ENCODE measurements around the gene FHOD3.

The FHOD3 gene

GRCh38 chr18:36655930-36656329, 358.4 kb downstream of the FHOD3 start:
- DNase-seq (ENCODE audit: low read depth, low spot score) = no peak

GRCh38 chr18:36658611-36659010, 361.1 kb downstream of the FHOD3 start:
- DNase-seq (ENCODE audit: low read depth, low spot score) = no peak

DNA sequence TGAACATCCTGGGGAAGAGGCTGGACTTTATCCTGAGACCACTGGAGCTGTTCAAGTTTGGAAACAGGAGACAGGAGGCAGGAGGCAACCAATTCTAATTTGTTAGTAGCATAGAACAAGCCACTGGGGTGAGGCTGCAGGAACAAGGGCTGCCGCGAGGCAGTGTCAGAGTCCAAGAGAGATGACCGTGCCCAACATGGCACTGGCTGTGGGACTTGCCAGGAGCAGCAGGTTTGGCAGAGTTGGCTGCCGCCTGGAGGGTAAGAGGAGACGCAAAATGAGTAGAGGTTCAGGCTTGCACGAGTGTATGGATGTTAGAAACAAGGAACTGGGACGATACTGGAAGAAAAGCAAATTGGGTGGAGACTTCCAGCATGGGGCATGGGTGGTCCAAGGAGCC, 362.8 kb downstream of the FHOD3 start:
- no peak for DNase-seq (ENCODE audit: low read depth, low spot score)

- no peak for DNase-seq (ENCODE audit: low read depth, low spot score)
Observed at GRCh38 chr18:36661999-36662398, 364.5 kb downstream of the FHOD3 start.

- DNase-seq (ENCODE audit: low read depth, low spot score) = no peak
Observed at GRCh38 chr18:36663312-36663711, 365.8 kb downstream of the FHOD3 start.

DNA sequence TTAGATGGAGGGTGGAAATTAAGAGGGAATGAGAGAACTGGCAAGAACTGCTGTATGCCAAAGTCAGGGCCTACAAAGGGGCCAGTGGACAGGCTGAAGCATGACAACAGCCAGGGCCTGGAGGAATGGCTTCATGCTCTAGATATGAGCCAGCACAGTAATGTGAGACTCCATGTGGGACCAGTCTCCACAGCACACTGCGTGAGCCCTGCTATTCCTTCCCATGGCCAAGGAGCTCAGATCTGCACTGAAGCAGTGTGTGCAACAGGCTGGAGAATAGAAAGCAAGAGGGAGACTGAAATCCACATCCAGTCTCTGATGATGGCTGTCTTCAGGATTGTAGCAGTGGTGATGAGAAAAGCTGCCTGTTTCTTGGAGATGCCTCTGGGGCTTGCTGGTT, 368.4 kb downstream of the FHOD3 start:
- no peak for DNase-seq (ENCODE audit: low read depth, low spot score)

DNA sequence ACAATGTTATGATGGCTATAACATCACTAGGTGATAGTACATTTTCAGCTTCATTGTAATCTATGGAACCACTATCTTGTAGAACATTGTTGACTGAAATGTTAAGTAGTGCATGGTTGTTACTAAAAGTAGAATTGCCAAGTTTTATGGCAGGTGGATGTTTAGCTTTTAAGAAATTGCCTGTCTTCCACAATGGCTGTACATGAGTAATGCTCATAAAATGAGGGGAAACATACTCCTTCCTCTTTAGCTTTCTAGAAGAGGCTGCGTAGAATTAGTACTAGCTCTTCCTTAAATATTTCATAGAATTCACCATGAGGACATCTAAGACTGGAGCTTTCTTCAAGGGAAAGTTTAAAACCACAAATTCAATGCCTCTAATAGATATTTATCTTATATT, 370.3 kb downstream of the FHOD3 start:
- DNase-seq (ENCODE audit: low read depth, low spot score) = no peak

DNA sequence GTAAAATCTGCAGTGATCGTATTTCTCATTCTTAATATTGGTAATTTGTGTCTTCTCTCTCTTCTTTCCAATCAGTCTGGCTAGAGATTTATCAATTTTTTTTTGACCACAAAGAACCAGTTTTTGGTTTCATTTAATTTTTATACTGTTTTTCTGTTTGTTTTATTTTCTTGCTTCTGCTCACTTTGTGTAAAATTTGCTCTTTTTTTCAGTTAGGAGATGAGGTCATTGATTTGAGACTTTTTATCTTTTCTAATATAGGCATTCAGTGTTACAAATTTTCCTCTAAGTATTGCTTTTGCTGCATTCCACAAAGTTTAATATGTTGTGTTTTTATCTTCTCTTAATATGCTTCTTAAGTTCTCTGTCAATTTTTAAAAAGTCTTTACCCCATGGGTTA, 370.8 kb downstream of the FHOD3 start:
- DNase-seq (ENCODE audit: low read depth, low spot score) = no peak

- DNase-seq (ENCODE audit: low read depth, low spot score) = no peak
Observed at GRCh38 chr18:36672437-36673344, 375.2 kb downstream of the FHOD3 start.

DNA sequence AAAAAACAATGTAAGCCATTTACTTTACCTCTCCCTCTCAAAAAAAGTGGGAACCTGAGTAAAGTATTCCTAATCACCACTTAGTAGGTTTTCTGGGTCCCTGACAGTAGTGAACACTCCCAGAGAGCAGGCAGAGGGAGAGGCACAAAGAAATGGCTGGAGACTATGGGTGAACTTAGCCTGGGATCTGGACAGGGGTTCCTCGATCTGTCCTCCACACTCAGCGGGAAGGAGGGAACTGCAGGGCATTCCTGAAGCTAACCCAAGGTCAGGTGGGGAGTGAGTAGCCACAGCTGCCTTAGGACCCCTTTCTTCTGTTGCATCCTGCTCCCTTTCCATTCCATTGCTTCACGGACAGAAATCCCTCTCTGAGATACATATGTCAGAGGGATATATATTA, 375.9 kb downstream of the FHOD3 start:
- DNase-seq (ENCODE audit: low read depth, low spot score) = no peak

DNA sequence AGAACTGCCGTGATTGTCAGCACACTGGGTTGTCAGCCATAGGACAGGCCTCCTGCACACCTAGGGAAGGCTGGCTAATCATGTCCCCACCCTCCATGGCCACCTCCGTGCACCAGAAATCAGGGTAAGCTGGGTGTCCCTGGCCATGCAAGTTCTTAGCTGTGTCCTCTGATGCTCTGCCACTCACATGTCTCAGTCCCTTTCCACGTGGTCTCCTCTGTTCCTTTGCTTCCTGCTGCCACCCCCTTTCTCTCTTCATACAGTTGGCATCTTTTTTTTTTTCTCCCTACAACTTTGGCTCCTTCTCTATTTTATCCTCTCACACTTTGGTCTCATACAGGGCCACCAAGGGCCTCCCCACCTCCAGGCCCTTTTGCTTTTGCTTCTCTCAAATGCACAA, 377.6 kb downstream of the FHOD3 start:
- no peak for DNase-seq (ENCODE audit: low read depth, low spot score)

GRCh38 chr18:36675542-36675941, 378.0 kb downstream of the FHOD3 start:
- DNase-seq (ENCODE audit: low read depth, low spot score) = no peak

- no peak for DNase-seq (ENCODE audit: low read depth, low spot score)
Observed at GRCh38 chr18:36676629-36677028, 379.1 kb downstream of the FHOD3 start.

GRCh38 chr18:36680042-36680441, 382.5 kb downstream of the FHOD3 start:
- DNase-seq (ENCODE audit: low read depth, low spot score) = no peak

DNA sequence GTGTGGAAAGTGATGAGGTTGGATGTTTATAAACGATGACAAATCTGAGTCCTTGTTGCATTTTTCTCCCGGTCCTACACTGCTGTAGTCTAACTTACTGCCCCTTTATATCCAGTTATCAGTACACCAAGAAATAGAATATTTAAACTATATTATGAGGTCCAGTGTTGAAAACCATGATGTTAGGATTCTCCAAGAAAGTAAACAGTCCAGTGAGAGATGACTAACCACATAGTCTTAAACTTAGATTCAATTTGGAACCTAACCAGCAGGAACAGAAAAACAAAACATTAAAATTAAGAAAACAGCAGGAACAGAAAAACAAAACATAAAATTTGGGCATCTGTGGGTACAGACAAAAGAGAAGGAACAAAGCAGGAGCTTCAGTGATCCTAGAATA, 388.1 kb downstream of the FHOD3 start:
- no peak for DNase-seq (ENCODE audit: low read depth, low spot score)

DNA sequence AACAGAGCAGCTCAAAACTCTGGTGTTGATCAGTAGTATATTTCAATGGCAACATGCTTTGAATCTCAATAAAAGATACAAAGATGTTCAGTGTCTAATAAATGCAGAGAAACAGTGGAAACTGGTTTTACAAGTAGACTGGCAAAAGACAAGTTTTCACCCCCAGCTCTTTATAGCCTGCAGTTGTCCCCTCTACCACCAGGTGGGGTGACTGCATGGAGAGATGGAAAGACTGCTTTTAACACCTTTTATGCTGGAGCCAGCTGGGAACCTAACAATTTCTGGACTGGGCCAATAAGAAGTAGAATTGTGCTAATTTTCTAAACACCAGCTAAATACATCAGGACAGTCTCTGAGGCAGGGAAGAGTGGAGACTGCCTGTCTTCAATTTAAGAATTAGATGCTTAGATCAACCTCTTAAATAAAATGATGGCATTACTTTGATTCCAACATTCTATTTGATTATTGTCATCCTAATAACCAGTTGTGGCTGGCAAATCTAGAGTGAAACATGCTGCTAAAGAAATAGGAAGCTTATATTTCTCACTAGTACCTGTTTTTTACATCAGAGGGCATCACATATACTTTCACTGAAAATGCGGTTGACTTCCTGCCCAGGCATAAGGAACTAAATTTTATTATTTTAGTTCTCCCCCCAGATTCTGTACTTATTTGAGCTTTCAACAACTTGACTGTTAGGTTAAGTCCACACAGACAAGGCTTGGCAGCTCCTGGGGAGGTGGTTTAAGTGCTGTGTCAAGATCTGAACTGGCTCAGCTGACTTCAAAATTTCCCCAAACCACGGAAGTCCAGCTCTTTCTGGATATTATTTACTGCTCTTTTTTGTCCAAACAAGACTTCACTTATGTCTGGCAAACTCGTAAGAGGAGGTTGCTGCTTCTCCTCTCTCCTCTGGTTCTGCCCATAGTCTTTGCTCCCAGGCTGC, 390.8 kb downstream of the FHOD3 start:
- no peak for DNase-seq (ENCODE audit: low read depth, low spot score)

- DNase-seq (ENCODE audit: low read depth, low spot score) = no peak
Observed at GRCh38 chr18:36692371-36692770, 394.9 kb downstream of the FHOD3 start.

- no peak for DNase-seq (ENCODE audit: low read depth, low spot score)
Observed at GRCh38 chr18:36692921-36693332, 395.4 kb downstream of the FHOD3 start.

- no peak for DNase-seq (ENCODE audit: low read depth, low spot score)
Observed at GRCh38 chr18:36693931-36694620, 396.6 kb downstream of the FHOD3 start.

DNA sequence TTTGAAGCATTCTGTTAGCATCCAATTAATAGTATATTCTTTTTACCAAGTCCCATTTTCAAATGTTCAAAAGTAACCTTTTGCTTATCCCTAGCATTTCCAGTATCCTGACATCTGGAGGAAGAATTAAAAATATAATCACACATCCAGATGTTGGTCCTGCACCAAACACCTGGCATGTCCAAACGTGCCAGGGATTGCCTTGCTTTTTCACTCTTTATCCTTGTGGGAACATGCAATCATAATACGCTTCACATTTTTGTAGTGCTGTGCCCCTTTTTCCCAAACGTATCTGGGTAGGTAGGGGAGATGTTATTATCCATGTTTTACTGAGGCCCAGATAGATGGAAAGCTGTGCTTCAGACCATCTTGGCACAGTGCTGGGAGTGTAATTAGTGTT, 398.3 kb downstream of the FHOD3 start:
- DNase-seq (ENCODE audit: low read depth, low spot score) = no peak

- DNase-seq (ENCODE audit: low read depth, low spot score) = no peak
Observed at GRCh38 chr18:36697905-36698304, 400.4 kb downstream of the FHOD3 start.

- DNase-seq (ENCODE audit: low read depth, low spot score) = no peak
Observed at GRCh38 chr18:36700955-36701354, 403.4 kb downstream of the FHOD3 start.

All from brain pericyte (primary cell).